GM18868 (cell line): ENCODE measurements around the gene NFE2L3.
"Not testable (repeated sequence)": the region's sequence is repeated elsewhere in the genome, so short reads cannot be mapped to it uniquely, and the experiment has no call there.

ENCODE experiments used
- ATAC-seq: cut with Tn5 transposase; IDR thresholded peaks from one replicate; pipeline ENCODE4 v1.9.1; 2021; ENCODE audit warnings: mild to moderate bottlenecking, moderate library complexity; ENCODE audit not compliant: unreplicated experiment

NFE2L3 gene, protein sequence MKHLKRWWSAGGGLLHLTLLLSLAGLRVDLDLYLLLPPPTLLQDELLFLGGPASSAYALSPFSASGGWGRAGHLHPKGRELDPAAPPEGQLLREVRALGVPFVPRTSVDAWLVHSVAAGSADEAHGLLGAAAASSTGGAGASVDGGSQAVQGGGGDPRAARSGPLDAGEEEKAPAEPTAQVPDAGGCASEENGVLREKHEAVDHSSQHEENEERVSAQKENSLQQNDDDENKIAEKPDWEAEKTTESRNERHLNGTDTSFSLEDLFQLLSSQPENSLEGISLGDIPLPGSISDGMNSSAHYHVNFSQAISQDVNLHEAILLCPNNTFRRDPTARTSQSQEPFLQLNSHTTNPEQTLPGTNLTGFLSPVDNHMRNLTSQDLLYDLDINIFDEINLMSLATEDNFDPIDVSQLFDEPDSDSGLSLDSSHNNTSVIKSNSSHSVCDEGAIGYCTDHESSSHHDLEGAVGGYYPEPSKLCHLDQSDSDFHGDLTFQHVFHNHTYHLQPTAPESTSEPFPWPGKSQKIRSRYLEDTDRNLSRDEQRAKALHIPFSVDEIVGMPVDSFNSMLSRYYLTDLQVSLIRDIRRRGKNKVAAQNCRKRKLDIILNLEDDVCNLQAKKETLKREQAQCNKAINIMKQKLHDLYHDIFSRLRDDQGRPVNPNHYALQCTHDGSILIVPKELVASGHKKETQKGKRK

DNA sequence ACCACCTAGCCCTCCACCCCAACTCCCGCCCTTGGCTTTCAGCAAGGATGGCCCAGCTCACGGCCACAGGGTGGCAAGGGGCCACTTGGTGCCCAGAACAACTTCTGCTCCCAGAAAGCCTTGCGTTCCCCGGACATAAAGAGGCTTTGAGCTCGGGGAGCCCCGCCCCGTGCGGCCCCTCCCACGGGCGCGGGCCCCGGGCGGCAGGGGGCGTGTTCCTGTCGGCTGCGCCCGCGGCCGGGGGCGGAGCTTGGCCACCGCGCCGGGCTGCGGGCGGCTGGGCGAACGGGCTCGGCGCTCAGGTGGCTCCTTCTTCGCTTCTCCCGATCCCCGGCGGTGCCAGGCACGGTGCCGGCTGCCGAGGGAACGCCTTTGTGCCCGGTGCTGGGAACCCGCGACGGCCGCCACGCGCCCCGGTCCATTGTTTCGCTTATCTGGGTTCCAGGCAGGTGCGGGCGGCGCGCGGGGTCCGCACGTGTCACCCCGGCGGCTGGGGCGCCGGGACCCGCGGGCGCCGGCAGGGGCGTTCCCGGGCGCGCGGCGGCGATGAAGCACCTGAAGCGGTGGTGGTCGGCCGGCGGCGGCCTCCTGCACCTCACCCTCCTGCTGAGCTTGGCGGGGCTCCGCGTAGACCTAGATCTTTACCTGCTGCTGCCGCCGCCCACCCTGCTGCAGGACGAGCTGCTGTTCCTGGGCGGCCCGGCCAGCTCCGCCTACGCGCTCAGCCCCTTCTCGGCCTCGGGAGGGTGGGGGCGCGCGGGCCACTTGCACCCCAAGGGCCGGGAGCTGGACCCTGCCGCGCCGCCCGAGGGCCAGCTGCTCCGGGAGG lies at the start of gene NFE2L3:
TSS of gene NFE2L3 (plus strand) at position 246 of the 829 bp plus-strand sequence. CDS start at position 547, 301 bp downstream.
- ATAC-seq: peak; percentile 72

DNA sequence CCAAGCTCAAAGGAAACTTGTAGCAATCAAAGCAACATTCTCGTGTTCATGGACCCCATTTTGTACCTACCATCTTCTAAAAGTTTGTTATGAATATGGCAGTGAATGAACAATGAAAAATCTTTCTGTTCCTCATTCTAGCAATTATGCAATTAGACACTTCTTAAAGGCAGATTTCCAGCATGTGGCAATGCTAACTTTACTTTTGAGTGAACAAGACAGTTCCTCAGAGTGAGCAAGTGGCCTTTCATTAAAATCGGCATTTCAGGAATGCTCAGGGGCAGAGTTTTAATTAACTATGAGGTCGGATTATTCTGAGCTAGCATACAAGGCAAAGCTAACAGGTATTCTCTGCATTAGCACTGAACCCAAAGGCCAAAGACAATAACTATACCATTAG lies 48.4 kb upstream of the NFE2L3 start:
- no peak for ATAC-seq

DNA sequence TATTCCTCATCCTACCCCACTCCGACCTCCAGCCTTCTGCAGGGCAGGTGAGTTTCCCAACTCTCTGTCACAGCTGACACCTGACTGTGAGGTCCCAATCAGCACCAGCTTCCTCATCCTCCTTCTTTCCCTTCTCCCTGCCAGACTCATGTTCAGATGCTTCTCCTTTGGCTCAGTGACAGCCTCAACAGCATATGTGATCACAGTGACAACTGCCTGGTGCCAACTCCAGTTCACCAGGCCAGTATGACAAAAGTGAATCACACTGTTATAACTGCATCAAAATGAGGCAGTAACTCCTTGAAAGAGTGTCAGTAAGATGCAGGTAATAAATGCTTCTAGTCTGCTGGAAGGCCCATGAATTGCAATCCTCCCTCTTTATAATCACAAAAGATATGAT lies 46.8 kb upstream of the NFE2L3 start:
- ATAC-seq: no peak

DNA sequence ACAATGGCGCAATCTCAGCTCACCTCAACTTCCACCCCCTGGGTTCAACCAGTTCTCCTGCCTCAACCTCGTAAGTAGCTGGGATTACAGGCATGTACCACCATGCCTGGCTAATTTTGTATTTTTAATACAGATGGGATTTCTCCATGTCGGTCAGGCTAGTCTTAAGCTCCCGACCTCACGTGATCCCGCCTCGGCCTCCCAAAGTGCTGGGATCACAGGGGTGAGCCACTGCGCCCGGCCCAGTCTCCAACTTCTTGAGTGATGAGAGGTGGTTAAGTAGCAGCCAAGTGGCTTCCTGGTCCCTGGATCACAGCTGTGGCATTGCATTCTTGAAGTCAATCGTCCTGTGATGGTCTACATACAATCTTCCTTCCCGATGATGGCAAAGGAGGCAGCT lies 46.1 kb upstream of the NFE2L3 start:
- no peak for ATAC-seq

DNA sequence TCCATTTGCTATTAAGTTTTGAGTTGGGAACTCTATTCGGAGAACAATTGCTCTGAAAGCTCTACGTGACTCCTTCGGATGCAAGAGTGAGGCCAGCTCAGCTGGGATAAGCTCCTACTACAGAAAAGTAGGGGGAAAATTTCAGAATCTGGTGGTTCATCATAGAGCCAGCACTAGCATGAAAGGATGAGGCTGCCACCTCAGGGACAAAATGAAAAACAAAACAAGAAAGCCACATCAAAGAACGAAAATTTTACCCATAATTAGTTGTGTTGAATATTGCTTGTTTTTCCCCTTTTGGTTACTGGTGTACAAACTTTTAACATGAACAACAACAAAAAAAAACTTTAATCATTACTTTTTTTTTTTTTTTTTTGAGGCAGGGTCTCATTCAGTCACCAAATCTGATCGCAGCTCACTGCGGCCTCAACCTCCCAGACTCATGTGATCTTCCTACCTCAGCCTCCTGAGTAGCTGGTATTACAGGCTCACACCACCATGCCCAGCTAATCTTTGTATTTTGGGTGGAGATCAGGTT lies 39.7 kb upstream of the NFE2L3 start:
- no peak for ATAC-seq

DNA sequence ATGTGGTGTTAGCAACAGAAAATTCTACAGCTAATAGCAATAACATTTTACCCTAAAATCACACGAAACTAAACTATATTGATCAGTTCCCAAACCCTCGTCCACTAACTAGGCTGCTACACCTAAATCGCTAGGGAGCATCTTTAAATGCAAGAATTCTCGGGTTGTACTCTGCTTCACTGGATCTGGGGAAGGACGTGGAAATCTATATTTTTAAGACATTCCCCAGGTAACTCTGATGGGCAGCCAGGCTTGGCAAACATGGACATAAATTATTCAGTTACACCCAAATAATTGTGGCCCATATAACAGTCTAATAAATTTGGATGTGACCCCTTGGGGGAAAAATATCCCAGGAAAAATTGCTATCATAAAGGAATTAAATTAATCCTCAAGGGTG lies 36.3 kb upstream of the NFE2L3 start:
- ATAC-seq: no peak

DNA sequence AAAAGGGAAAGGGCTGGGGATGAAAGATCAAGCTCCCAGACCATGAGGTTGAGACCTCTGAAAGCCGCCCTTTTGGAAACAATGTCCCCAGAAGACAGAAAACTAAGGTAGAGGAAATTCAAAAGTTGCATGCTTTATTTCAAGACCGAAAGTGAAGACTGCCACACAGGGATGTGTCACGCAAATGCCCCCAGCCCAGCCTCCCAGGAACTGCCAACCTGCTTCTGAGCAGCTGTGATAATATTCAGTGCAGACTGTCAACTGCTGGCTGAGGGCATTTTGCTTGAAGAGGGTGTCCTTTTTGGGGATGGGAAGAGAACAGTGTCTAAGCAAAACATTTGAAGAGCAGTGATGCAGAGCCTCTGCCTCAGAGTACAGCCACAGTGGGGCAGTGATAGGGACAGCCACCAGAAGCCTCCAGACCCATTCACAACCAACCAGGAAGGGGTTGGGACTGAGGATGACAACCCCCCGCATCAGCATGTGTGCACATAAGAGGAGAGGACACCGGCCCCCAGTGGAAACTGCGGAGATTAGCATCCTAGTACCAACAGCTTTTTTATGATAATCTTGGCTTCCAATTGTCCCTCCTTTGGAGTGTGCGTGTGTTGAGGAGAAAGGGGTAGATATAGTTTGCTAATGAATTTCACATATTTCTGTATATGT lies 34.7 kb upstream of the NFE2L3 start:
- no peak for ATAC-seq

DNA sequence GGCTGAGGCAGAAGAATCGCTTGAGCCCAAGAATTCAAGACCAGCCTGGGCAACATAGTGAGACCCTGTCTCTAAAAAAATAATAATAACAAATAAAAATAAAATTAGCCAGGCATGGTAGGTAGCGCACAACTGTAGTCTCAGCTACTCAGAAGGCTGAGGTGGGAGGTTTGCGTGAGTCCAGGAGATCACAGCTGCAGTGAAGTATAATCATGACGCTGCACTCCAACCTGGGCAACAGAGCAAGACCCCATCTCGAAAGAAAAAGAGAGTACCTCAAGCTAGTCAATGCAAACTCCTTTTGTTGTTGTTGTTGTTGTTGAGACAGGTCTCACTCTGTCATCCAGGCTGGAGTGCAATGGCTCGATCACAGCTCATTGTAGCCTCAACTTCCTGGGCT lies 34.0 kb upstream of the NFE2L3 start:
- ATAC-seq: no peak

DNA sequence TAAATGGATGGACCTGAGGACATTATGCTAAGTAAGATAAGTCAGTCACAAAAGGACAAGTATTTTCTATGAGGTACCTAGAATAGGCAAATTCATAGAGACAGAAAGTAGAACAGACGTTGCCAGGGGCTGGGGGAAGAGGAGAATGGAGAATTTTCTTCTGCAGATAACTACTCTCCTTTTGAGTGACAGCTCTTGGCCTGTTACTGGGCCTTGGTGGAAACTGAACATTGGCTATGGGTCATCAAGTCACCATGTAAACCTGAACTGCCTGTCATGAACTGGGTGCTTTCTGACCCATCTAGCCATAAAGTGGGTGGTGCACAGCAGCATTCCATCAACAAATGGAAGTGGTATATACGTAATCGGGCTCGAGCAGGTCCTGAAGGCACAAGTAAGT lies 29.3 kb upstream of the NFE2L3 start:
- no peak for ATAC-seq

DNA sequence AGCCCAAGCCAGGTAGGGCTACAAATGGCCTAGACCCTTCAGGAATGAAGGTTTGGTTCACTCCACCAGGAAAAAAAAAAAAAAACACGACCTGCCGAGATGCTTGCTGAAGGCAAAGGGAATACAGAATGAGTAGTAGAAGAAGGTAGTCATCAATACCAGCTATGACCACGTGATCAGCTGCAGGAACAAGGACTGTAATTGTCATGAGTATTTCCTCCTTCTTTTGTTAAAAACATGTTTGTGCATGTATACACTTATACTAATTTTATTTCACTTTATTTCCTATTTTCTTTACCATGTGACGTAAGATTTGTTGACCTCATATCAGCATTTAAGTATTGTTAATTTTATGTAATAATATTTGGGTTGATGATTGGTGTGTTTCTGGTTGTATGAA lies 27.2 kb upstream of the NFE2L3 start:
- ATAC-seq: not testable (repeated sequence)

DNA sequence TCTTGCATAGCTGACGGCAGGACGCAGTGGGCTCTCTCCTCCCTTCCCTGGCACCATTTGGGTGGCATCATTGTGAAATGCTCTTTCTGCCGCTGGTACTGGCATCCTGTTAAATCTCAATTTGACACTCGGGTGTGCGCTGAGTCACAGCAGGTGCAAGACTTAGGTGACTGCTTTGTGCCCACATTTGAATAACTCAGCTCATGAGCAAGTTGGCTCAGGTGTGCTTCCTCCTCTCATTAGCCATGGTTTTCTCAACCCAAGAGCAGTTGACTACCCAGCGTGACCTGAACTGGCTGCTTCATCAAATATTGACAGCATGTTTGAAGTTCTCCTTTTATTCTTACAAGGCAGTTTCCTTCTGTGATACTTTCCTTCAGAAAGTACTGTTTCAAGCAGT lies 24.6 kb upstream of the NFE2L3 start:
- no peak for ATAC-seq

DNA sequence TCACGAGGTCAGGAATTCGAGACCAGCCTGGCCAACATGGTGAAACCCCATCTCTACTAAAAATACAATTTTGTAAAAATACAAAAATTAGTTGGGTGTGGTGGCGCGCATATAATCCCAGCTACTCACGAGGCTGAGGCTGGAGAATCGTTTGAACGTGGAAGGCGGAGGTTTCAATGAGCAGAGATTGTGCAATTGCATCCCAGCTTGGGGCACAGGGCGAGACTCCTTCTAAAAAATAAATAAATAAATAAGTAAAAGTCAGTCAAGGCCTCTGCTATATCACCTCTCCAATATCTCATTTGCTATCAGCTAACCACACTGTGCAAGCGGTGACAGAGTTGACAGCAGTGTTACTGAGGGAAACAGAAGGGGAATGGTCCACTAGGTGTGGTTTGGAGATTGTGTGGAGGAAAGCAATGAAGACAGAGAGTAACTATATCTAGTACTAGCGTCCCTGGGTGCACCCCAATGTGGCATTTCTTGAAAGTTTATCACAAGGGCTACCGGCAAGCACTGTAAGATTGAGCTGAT lies 20.9 kb upstream of the NFE2L3 start:
- no peak for ATAC-seq

DNA sequence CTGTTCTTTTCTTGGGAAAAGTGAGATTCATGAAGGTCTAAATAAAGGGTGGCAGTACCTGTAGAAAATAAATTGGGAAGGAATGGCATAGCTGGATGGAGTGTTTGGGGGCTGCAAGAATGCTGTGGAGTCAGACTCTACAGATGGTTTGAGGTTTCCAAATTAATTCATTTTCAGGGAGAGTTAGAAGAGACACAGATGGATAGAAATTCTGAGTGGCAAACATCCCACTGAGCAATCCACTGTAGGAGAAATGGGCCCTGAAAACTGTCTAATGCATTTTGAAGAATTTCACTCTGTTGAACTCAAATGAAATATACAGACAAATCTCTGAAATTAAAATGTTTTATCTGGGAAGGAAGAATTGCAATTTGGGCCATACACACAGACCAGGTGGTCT lies 16.9 kb upstream of the NFE2L3 start:
- no peak for ATAC-seq

DNA sequence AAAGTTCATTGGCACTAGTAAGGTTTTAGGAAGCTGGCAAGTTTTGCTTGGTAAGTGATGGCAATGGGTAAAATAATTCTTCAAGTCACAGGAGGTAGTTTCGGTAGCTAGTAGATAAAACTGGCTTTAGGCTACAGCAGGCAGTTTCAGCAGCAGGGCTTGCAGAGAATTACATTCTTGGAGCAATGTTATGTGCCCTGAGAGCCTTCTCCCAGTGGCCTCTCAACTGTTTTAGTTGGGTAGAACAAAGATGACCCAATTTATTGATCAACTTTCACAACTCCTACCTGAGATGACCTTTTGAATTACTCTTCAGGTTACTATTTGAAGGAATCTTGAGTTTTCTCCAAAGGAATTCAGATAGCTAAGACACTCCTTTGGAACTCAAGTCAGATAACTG lies 16.4 kb upstream of the NFE2L3 start:
- no peak for ATAC-seq

DNA sequence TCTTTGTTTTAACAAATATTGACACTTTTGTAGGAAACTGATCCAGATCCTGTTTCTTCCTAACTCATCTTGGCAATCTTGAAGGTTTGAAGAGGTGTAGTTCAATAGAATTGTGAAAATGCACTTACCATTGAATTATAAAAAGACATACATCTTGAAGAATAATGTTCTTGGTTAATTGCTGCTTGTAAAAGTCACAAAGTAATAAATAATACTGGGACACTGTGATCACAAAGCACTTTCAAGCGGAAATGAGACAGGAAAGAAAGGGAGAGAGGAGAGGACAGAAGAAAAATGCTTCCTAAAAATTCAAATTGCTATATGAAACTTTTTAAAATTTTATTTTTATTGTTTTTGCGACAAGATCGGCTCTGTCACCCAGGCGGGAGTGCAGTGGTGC lies 15.2 kb upstream of the NFE2L3 start:
- ATAC-seq: no peak

DNA sequence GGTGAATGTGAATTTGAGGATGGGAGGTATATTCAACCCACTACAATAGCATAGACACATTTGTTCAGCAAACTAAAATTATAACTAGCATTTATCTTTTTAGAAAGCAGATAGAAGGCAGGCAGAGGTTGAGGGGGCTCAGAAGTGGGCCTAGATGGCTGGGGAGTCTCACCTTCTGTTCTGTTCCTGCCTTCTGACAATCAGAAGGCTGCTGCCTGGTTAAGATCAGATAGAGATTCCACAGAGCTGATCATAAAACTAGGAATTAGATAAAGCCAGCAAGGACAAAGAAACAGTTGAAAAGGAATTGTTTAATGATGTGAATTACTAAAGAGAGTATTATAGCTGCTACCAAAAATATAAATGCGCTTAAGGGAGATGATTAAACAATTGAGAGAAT lies 11.6 kb upstream of the NFE2L3 start:
- ATAC-seq: no peak

DNA sequence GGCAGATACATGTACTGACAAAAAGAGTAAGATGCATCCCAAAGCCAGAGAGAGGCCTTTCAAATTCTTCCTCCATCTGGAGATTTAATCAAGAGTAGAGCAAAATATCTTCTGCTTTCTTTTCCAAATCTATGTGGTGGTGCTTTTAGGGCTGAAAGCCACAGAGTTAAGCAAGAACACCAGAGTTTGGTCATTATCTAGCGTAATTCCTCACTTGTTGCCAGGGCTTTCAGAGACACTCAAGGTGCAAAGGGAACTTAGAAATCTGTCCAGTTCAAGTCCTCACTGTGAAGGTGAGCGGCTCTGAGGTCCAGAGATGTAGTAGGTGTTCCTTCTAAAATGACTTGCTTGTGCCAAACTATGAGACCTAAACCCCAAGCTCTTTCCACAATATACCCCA lies 10.9 kb upstream of the NFE2L3 start:
- ATAC-seq: no peak

DNA sequence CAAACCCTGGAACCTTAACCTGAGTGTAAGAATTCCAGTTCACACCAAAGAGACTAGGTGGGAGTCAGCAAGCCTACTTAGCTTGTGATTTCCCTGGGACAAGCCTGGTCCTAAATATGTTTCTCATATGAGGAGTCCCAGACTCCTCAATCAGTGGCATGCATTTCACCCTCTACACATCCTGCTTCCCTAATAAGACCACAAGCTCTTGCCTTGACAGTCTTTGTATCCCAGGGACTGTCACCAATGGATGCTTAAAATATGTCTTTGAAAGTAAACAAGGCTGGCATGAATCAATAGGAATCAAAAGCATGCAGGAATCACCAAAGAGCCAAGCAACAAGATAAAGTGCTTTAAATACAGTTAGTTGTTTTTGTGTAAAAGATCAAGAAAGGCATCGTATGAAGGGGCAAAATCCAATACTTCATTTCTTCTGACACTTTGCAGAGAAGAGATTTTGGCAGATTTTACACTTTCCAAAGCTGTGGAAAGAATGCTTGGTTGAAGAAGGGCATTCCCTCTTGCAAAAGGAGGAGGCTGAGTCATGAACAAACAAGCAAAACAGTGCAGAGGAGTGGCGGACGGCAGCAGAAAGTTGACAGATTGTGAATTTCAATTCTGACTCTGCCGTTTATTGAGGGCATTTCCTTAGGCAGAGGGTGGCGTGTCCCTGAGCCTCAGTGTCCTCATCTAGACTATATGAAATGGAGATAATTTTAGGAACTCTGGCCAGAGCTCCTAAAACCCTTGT lies 8.5 kb upstream of the NFE2L3 start:
- ATAC-seq: no peak

DNA sequence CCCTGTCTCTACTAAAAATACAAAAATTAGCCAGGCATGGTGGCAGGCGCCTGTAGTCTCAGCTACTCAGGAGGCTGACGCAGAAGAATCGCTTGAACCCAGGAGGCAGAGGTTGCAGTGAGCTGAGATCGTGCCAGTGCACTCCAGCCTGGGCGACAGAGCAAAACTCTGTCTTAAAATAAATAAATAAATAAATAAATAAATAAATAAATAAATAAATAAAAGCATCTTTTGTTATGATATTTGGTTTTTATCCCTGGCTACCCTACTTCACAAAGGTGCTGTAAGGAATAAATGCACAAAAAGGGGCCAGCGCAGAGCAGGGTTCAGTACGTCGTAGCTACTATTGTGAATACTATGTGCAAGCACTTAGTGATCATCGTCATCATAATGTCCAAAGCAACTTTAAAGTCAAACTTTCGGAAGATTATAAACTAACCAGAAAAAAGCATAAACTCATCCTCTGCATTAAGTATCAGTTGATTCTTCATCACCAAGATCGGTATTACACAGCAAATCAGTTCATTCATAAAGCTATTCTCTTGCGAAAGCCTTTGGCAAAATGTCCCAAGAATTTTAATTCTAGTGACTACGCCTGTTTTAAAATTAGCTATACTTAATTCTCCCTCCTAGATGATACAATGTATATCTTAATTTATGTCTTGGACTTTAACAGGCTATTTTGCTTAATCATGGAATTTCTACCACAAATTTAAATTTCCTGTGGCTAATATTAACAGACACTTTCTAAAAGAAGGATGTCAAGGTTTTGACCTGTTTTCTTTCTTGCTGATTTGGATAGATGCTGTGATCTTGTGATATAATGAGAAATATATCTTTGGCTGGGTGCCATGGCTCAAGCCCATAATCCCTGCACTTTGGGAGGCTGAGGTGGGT lies 7.6 kb upstream of the NFE2L3 start:
- no peak for ATAC-seq
